Keratinocyte (primary cell): ENCODE results near the gene PRKAR1B. TPM values are rescaled to one million over a fixed set of nuclear protein-coding genes. Genes with fewer than 3 reads are reported as not detected.

Source experiments
- DNase-seq: peaks from one replicate; pipeline ENCODE4 v3.0.0-alpha.2; 2011; ENCODE audit warnings: low read depth, missing footprints, low spot score
- FAIRE-seq: peaks from 2 replicates; lab custom pipeline; 2011; peaks lifted over from hg19 to GRCh38; lab: Jason Lieb, UNC
- H2AFZ ChIP-seq: 2 replicates; pipeline ENCODE4 v1.6.0; 2012; ENCODE audit warnings: low read length, control low read depth, inconsistent platforms; ENCODE audit not compliant: control insufficient read depth
- H3K27ac ChIP-seq: 2 replicates; pipeline ENCODE4 v1.5.1; 2011; ENCODE audit warnings: low read length; ENCODE audit not compliant: control insufficient read depth, insufficient read depth
- H3K27me3 ChIP-seq: 3 replicates; pipeline ENCODE4 v1.6.0; 2011; ENCODE audit warnings: low read length; ENCODE audit not compliant: control insufficient read depth, insufficient read depth; ENCODE audit errors: extremely low read depth
- H3K36me3 ChIP-seq, 2 experiments: 2 replicates in 1 of 2; 3 replicates in 1 of 2; pipeline ENCODE4 v1.5.1; 2011; ENCODE audit warnings: low read length in 2 of 2, mild to moderate bottlenecking in 1 of 2; ENCODE audit not compliant: control insufficient read depth in 2 of 2, insufficient read depth in 2 of 2; ENCODE audit errors: extremely low read depth in 1 of 2
- H3K4me1 ChIP-seq: 3 replicates; pipeline ENCODE4 v1.5.1; 2011; ENCODE audit warnings: low read length; ENCODE audit not compliant: control insufficient read depth, insufficient read depth; ENCODE audit errors: extremely low read depth
- H3K4me2 ChIP-seq: 3 replicates; pipeline ENCODE4 v1.6.0; 2011; ENCODE audit warnings: low read depth, low read length; ENCODE audit not compliant: control insufficient read depth, insufficient read depth; ENCODE audit errors: extremely low read depth
- H3K4me3 ChIP-seq, 3 experiments: fragments of 200-600 bp in 1 of 3; sonication (generic) in 1 of 3; 2 replicates in 2 of 3; 3 replicates in 1 of 3; pipeline ENCODE4 v1.5.1; 2011 to 2016; ENCODE audit warnings: low read length in 3 of 3, mild to moderate bottlenecking in 3 of 3, control low read depth in 2 of 3, inconsistent platforms in 1 of 3, low read depth in 1 of 3, mixed read lengths in 1 of 3, mixed run types in 1 of 3, moderate library complexity in 1 of 3; ENCODE audit not compliant: control insufficient read depth in 2 of 3, insufficient read depth in 2 of 3; ENCODE audit errors: extremely low read depth in 1 of 3
- H3K79me2 ChIP-seq: 2 replicates; pipeline ENCODE4 v1.6.0; 2012; ENCODE audit warnings: low read length; ENCODE audit not compliant: control insufficient read depth, insufficient read depth
- H3K9ac ChIP-seq: 3 replicates; pipeline ENCODE4 v1.6.0; 2011; ENCODE audit warnings: low read length; ENCODE audit not compliant: control insufficient read depth, insufficient read depth; ENCODE audit errors: extremely low read depth
- H3K9me1 ChIP-seq: 3 replicates; pipeline ENCODE4 v1.6.0; 2011; ENCODE audit warnings: low read length; ENCODE audit not compliant: control insufficient read depth, insufficient read depth; ENCODE audit errors: extremely low read depth
- H3K9me3 ChIP-seq: 2 replicates; pipeline ENCODE4 v1.5.1; 2012; ENCODE audit warnings: low read depth, low read length; ENCODE audit not compliant: control insufficient read depth
- H4K20me1 ChIP-seq: 3 replicates; pipeline ENCODE4 v1.6.0; 2011; ENCODE audit warnings: low read length; ENCODE audit not compliant: control insufficient read depth, insufficient read depth; ENCODE audit errors: extremely low read depth
- EZH2 ChIP-seq: IDR thresholded peaks from one replicate; pipeline ENCODE4 v1.6.1; 2012; ENCODE audit warnings: inconsistent platforms, mild to moderate bottlenecking, low read length, moderate library complexity
- dilution Hi-C: fragments of 300-500 bp; cut with MboI; formaldehyde crosslinking; loops from one replicate; pipeline ENCODE4 v1.7.0; 2020; ENCODE audit warnings: low sequenced_read_pairs; ENCODE audit not compliant: extremely low pct_ligation_motif_present
- polyA plus RNA-seq, 5 experiments: library from polyadenylated mRNA; depleted of rRNA in 3 of 5; stranded (reverse) in 3 of 5; stranded (forward) in 1 of 5; unstranded in 1 of 5; fragments of >200 nt; gene quantifications; 1 replicate in 1 of 5; 2 replicates in 3 of 5; 3 replicates in 1 of 5; pipeline versions ENCODE4 v1.2.1 to v1.2.3, GENCODE V29; 2011 to 2012; ENCODE audit warnings: missing spikeins in 2 of 5, low read depth in 1 of 5, low replicate concordance in 1 of 5
- TF ChIP-seq, protein P1 (sequence below), 3 experiments: IDR thresholded peaks in 1 of 3; conservative IDR thresholded peaks in 1 of 3; optimal IDR thresholded peaks in 1 of 3; 2 replicates in 2 of 3; 3 replicates in 1 of 3; pipeline versions ENCODE3 to v1.5.1; 2011; ENCODE audit warnings: low read length in 3 of 3, mild to moderate bottlenecking in 3 of 3, moderate library complexity in 2 of 3, control low read depth in 1 of 3, inconsistent platforms in 1 of 3; ENCODE audit not compliant: insufficient read depth in 2 of 3; ENCODE audit errors: extremely low read depth in 1 of 3

PRKAR1B gene
- polyA plus RNA-seq, 1 donor (not counting 4 experiments of a cell fraction or from before 2014, with no cell fraction given) = 10.8 TPM

DNA sequence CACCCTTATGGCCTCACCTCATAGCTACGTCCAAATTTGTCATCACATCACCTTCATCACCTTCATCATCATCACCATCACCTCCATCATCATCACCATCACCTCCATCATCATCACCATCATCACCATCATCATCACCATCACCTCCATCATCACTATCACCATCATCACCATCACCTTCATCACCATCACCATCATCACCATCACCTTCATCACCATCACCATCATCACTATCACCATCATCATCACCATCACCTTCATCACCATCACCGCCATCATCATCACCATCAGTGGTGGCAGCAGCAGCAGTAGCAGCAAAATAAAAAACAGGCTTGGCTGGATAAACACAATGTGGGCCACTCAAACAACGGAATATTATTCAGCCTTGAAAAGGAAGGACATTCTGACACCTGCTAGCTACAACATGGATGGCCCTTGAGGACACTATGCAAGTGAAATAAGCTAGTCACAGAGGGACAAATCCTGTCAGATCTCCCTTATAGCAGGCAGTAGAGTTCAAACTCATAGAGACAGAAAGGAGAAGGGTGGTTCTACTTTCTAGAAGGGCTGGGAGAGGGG lies 159.7 kb downstream of the PRKAR1B start:
- FAIRE-seq (no peak), DNase-seq (no peak)
- dilution Hi-C loops = no loop called here
- H3K27ac ChIP-seq = no peak overlapping the region
- H3K9me1 ChIP-seq = no peaks in the 10 kb centered on the region
- TF ChIP-seq EZH2 = no peak
- TF ChIP-seq, protein P1, sequence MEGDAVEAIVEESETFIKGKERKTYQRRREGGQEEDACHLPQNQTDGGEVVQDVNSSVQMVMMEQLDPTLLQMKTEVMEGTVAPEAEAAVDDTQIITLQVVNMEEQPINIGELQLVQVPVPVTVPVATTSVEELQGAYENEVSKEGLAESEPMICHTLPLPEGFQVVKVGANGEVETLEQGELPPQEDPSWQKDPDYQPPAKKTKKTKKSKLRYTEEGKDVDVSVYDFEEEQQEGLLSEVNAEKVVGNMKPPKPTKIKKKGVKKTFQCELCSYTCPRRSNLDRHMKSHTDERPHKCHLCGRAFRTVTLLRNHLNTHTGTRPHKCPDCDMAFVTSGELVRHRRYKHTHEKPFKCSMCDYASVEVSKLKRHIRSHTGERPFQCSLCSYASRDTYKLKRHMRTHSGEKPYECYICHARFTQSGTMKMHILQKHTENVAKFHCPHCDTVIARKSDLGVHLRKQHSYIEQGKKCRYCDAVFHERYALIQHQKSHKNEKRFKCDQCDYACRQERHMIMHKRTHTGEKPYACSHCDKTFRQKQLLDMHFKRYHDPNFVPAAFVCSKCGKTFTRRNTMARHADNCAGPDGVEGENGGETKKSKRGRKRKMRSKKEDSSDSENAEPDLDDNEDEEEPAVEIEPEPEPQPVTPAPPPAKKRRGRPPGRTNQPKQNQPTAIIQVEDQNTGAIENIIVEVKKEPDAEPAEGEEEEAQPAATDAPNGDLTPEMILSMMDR (optimal IDR thresholded peaks at IDR 0.05 in 1 of 3, IDR thresholded peaks at IDR 0.05 in 1 of 3, conservative IDR thresholded peaks at IDR 0.05 in 1 of 3; ENCODE audit: extremely low read depth in 1 of 3, insufficient read depth in 2 of 3, low read length in 3 of 3) = no peak
- H3K9me3 ChIP-seq = peaks cover 4% of the 10 kb centered on the region
- no peak overlapping the region for H3K4me2 ChIP-seq
- H2AFZ ChIP-seq = no peak overlapping the region
- no peaks in the 10 kb centered on the region for H4K20me1 ChIP-seq
- H3K4me1 ChIP-seq = no peaks in the 10 kb centered on the region
- no peak overlapping the region for H3K4me3 ChIP-seq
- no peaks in the 10 kb centered on the region for H3K79me2 ChIP-seq
- no peaks in the 10 kb centered on the region for H3K27me3 ChIP-seq
- no peaks in the 10 kb centered on the region for H3K36me3 ChIP-seq
- no peak overlapping the region for H3K9ac ChIP-seq

GRCh38 chr7:566100-566499 lies 161.0 kb downstream of the PRKAR1B start:
- Histone ChIP-seq H3K27me3 (no peaks in the 10 kb centered on the region), H3K27ac (no peak overlapping the region), H3K4me1 (no peaks in the 10 kb centered on the region), H3K9me1 (no peaks in the 10 kb centered on the region), H3K4me3 (no peak overlapping the region), H3K9ac (no peak overlapping the region), H3K36me3 (no peaks in the 10 kb centered on the region), H4K20me1 (no peaks in the 10 kb centered on the region), H2AFZ (no peak overlapping the region), H3K4me2 (no peak overlapping the region), H3K9me3 (peaks cover 4% of the 10 kb centered on the region), H3K79me2 (no peaks in the 10 kb centered on the region)
- dilution Hi-C loops = no loop called here
- FAIRE-seq (no peak), DNase-seq (no peak)
- no peak for TF ChIP-seq EZH2
- TF ChIP-seq, protein P1 (optimal IDR thresholded peaks at IDR 0.05 in 1 of 3, IDR thresholded peaks at IDR 0.05 in 1 of 3, conservative IDR thresholded peaks at IDR 0.05 in 1 of 3; ENCODE audit: extremely low read depth in 1 of 3, insufficient read depth in 2 of 3, low read length in 3 of 3) = no peak
